NCI-H2196 (cell line): ENCODE results near the gene SYTL1.
A peak's percentile ranks its signal among the peaks of the same experiment; 100 is the strongest.

ENCODE experiments used
- DNase-seq: peaks from one replicate; lab custom pipeline; 2025; ENCODE audit not compliant: unreplicated experiment; lab: John Stamatoyannopoulos, UW

SYTL1 gene

GRCh38 chr1:27402349-27402754, 60.5 kb downstream of the SYTL1 start:
- DNase-seq = peak; percentile 39

DNA sequence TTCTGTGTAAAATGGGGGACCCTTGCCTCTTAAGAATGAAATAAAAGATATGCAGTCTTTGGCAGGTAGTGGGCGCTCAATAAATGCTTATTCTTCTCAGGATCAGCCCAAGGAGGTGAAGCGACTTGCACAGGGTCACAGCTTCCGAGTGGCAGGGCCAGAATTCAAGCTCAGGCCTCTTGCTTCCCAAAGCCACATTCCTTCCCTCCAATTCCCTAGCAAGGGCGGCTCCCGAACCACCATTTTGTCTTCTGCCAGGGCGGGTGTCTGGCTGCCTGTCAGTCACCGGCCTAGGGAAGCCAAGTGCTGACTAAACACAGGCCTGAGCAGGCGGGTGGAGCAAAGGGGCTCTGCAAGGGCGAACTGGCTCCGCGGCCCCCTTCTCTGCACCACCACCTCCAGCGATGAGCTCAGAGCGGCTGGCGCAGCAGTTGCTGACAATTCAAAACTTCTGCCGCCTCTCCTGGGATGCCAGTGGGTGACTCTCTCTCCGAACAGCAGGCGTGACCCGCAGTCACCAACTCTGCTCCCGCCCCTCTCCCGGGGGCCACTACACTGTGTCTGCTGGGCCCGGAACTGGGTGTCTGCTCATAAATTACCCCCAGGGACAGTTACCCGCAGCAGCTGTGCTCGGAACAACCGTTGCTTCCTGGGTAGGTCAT, 61.4 kb downstream of the SYTL1 start:
- no peak for DNase-seq
